ENCODE data around the gene NFATC1.

- TF ChIP-seq, protein P1, sequence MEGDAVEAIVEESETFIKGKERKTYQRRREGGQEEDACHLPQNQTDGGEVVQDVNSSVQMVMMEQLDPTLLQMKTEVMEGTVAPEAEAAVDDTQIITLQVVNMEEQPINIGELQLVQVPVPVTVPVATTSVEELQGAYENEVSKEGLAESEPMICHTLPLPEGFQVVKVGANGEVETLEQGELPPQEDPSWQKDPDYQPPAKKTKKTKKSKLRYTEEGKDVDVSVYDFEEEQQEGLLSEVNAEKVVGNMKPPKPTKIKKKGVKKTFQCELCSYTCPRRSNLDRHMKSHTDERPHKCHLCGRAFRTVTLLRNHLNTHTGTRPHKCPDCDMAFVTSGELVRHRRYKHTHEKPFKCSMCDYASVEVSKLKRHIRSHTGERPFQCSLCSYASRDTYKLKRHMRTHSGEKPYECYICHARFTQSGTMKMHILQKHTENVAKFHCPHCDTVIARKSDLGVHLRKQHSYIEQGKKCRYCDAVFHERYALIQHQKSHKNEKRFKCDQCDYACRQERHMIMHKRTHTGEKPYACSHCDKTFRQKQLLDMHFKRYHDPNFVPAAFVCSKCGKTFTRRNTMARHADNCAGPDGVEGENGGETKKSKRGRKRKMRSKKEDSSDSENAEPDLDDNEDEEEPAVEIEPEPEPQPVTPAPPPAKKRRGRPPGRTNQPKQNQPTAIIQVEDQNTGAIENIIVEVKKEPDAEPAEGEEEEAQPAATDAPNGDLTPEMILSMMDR (IDR thresholded peaks at IDR 0.05 in 4 of 5, conservative IDR thresholded peaks at IDR 0.05 in 1 of 5) = no peak
- no peak for TF ChIP-seq POLR2A (IDR thresholded peaks at IDR 0.05)
Measured at GRCh38 chr18:79373736-79374135, 22.0 kb upstream of the NFATC1 start.
